WI38 (cell line): ENCODE measurements around the gene RANBP17.
"Not testable (repeated sequence)": the region's sequence is repeated elsewhere in the genome, so short reads cannot be mapped to it uniquely, and the experiment has no call there.

Experiments used
- H3K4me3 ChIP-seq: 2 replicates; pipeline ENCODE4 v1.5.1; 2011; ENCODE audit warnings: low read depth, mild to moderate bottlenecking, control low read depth, low read length
- TF ChIP-seq, protein P1 (sequence below): IDR thresholded peaks from 2 replicates; pipeline ENCODE4 v1.5.1; 2012; ENCODE audit warnings: low read depth, mild to moderate bottlenecking, control low read depth, low read length

RANBP17 gene

DNA sequence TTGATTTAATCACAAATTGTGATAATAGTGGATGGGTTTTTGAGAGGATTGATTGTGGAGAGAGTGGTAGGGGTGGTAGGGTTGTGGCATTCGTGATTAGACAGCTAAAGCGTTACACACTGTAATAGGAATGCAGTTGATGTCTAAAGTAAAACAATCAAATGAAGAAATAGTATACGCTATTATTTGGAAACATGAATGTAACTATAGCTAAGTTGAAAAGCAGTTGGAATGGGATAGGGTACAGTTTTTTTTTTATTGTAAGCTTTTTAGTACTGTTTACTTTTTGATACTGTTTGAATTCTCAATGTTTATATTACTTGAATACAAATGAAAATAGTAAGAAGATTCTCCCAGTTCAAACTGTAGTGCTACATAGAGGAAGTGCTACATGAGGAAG lies 51.8 kb downstream of the RANBP17 start:
- H3K4me3 ChIP-seq = no peak overlapping the region
- TF ChIP-seq, protein P1, sequence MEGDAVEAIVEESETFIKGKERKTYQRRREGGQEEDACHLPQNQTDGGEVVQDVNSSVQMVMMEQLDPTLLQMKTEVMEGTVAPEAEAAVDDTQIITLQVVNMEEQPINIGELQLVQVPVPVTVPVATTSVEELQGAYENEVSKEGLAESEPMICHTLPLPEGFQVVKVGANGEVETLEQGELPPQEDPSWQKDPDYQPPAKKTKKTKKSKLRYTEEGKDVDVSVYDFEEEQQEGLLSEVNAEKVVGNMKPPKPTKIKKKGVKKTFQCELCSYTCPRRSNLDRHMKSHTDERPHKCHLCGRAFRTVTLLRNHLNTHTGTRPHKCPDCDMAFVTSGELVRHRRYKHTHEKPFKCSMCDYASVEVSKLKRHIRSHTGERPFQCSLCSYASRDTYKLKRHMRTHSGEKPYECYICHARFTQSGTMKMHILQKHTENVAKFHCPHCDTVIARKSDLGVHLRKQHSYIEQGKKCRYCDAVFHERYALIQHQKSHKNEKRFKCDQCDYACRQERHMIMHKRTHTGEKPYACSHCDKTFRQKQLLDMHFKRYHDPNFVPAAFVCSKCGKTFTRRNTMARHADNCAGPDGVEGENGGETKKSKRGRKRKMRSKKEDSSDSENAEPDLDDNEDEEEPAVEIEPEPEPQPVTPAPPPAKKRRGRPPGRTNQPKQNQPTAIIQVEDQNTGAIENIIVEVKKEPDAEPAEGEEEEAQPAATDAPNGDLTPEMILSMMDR = no peak

DNA sequence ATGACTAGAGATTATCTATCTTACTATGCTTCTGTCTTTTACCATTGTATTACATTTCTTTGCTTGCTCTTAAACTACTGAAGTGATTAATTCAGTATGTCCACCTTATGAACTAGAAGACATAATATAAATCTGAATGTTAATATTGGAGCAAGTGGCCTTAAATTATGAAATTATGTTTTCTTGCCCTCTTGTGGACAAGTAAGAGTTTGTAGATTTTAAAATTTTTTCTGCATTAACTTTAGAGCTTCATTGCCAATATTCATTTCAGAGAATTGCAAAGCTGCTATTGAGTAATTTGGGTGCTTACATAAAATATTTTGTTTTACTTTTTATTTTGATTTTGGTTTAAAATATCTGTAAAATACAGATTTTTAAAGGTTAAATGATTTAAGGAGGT lies 55.3 kb downstream of the RANBP17 start:
- H3K4me3 ChIP-seq = no peak overlapping the region
- TF ChIP-seq, protein P1 = no peak

DNA sequence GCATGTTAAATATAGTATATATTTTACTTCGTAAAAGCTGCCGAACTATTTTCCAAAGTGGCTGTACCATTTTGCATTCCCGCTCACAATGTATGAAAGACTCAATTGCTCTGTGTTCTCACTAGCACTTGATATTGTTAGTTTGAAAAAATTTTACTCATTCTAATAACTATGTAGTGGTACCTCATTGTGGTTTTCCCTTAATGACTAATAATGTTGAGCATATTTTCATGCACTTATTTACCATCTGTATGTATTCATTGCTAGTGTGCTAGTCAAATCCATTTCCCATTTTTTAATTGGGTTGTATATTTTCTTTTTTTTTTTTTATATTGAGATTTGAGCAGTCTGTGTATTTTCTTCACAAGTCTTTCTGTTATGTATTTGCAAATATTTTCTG lies 58.4 kb downstream of the RANBP17 start:
- TF ChIP-seq, protein P1 = no peak
- no peak overlapping the region for H3K4me3 ChIP-seq

DNA sequence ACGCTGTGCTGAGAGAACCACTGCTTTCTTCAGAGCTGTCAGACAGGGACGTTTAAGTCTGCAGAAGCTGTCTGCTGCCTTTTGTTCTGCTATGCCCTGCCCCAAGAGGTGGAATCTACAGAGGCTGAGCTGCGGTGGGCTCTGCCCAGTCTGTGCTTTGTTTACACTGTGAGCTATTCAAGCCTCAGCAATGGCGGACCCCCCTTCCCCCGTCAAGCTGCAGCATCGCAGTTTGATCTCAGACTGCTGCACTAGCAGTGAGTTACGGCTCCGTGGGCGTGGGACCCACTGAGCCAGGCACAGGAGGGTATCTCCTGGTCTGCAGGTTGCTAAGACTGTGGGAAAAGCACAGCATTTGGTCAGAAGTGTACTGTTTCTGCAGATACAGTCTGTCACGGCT lies 60.5 kb downstream of the RANBP17 start:
- H3K4me3 ChIP-seq = not testable (repeated sequence)

DNA sequence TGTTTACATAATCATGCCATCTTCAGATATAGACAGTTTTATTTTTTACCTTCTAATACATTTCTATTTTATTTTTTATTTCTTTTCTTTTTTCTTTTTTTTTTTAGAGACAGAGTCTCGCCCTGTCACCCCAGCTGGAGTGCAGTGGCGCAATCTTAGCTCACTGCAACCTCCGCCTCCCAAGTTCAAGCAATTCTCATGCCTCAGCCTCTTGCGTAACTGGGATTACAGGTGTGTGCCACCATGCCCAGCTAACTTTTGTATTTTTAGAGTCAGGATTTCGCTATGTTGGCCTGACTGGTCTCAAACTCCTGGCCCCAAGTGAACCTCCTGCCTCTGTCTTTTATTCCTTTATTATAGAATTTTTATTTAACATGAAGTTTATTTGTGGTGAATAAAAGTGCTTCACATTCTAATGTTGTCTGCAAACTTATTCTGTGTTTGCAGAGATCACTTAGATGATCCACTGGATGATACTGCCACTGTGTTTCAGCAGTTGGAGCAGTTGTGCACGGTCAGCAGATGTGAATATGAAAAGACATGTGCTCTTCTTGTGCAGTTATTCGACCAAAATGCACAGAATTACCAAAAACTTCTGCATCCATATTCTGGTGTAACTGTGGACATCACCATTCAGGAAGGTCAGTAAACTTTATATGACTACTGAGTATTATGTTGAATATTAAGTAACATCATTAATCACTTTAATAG lies 62.2 kb downstream of the RANBP17 start:
- no peak overlapping the region for H3K4me3 ChIP-seq
- TF ChIP-seq, protein P1 = no peak

DNA sequence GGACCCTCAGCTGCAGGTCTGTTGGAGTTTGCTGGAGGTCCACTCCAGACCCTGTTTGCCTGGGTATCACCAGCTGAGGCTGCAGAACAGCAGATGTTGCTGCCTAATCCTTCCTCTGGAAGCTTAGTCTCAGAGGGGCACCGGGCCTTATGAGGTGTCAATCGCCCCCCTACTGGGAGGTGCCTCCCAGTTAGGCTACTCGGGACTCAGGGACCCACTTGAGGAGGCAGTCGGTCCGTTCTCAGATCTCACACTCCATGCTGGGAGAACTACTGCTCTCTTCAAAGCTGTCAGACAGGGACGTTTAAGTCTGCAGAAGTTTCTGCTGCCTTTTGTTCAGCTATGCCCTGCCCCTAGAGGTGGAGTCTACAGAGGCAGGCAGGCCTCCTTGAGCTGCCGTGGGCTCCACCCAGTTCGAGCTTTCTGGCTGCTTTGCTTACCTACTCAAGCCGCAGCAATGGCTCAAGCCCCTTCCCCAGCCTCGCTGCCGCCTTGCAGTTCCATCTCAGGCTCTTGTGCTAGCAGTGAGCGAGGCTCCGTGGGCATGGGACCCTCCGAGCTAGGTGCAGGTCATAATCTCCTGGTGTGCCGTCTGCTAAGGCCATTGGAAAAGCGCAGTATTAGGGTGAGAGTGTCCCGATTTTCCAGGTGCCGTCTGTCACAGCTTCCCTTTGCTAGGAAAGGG lies 73.9 kb downstream of the RANBP17 start:
- not testable (repeated sequence) for H3K4me3 ChIP-seq

DNA sequence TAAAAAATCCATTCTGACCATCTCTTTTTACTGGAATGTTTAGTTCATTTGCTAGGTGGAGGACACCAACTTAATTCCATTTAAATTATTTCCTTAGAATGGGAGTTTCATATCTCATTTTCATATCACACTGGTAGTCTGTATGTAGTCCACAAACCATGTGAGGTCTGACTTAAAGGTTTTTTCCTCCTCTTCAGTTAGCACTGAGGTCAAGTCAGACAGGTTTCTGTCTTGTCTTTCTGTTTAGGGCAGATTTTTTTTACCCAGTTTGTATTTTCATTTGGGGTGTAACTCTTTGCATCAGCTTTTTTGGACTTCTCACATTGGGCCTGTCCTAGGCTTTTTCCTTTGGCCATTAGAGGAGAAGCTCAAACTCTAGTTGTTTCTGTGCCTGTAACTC lies 75.3 kb downstream of the RANBP17 start:
- no peak overlapping the region for H3K4me3 ChIP-seq
- TF ChIP-seq, protein P1 = no peak

DNA sequence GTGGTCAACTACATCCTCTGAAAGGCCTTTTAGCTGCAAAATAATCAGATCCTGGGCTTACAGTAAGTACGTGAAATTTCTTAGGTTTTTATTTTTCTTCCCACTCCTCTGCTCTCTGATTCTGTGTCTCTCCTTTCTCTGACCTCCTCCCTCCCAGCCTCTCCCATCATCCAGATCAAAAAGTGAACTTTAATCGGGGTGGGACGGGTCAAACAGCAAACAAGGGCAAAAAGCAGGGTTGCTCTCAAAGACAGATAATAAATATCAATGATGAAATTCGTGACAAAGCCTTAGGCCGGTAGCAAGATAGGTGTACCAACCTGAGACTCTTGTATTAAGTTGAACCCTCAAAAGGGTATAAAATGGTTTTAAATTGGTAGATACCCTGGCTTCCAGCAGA lies 76.1 kb downstream of the RANBP17 start:
- TF ChIP-seq, protein P1 = no peak
- no peak overlapping the region for H3K4me3 ChIP-seq
